Measurements from ENCODE around the gene GARRE1. TPM values are rescaled to one million over a fixed set of nuclear protein-coding genes. Genes with fewer than 3 reads are reported as not detected.

Gene GARRE1
- total and polyA plus RNA-seq, 2 of the 8 experiments (the other 6 are each of a cell fraction or from before 2014, with no cell fraction given): 16.4 to 23.1 TPM

DNA sequence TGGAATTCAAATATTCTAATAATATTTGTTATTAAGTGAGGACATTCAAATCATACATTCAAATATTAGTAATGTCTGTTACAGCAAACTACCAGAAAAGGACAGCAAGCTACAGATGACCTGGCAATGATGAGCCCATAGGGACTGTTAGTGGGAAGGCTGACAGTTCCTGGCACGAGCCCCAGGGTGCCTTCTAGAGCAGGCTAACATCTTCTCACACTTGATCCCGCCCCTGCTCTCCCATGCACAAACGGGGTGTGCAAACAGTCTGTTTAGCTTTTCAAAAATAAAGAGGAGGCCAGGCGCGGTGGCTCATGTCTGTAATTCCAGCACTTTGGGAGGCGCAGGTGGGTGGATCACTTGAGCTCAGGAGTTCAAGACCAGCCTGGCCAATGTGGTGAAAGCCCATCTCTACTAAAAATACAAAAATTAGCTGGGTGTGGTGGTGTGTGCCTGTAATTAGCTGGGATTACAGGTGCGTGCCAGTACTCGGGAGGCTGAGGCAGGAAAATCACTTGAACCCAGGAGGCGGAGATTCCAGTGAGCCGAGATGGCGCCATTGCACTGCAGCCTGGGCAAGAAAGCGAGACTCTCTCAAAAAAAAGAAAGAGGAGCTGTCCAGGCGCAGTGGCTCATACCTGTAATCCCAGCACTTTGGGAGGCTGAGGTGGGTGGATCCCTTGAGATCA lies 9.6 kb upstream of the GARRE1 start:
- Histone ChIP-seq H2BK12ac (ENCODE audit: low read depth, low read length) (no peak overlapping the region), H4K91ac (replicated peaks; ENCODE audit: insufficient read length, low read length) (no peak overlapping the region), H3K27ac (ENCODE audit: low read depth, low read length) (no peak overlapping the region), H3K4me1 (replicated peaks in 1 of 4; ENCODE audit: control insufficient read depth in 3 of 4, insufficient read depth in 4 of 4, low read length in 3 of 4) (peaks cover 0 to 3% (median 0%) of the 10 kb centered on the region in 4 experiments; a peak in 1 of 7 replicates), H4K8ac (ENCODE audit: extremely low read depth, insufficient read depth, low read length) (no peak overlapping the region), H3K79me1 (ENCODE audit: low read depth, low read length) (no peaks in the 10 kb centered on the region), H3K23me2 (ENCODE audit: low read depth, low read length) (no peaks in the 10 kb centered on the region), H2AFZ (ENCODE audit: low read length) (no peak overlapping the region), H3K9ac (replicated peaks in 1 of 4; ENCODE audit: extremely low read depth in 1 of 4, low read depth in 3 of 4, low read length in 3 of 4) (no peak overlapping the region), H3K56ac (replicated peaks; ENCODE audit: insufficient read length, low read depth, low read length) (no peak overlapping the region), H2AK5ac (ENCODE audit: low read depth, low read length) (no peak overlapping the region), H3K27me3 (replicated peaks in 1 of 4; ENCODE audit: control insufficient read depth in 3 of 4, extremely low read depth in 1 of 4, insufficient read depth in 3 of 4, low read length in 3 of 4) (no peaks in the 10 kb centered on the region), H3K18ac (ENCODE audit: extremely low read depth, low read length) (no peak overlapping the region), H3K79me2 (ENCODE audit: control insufficient read depth in 1 of 2, insufficient read depth in 2 of 2, low read length in 2 of 2) (no peaks in the 10 kb centered on the region), H3K4me2 (ENCODE audit: insufficient read depth in 1 of 2, low read depth in 2 of 2, low read length in 2 of 2) (no peak overlapping the region), H3K36me3 (ENCODE audit: control insufficient read depth in 2 of 4, insufficient read depth in 4 of 4, low read length in 3 of 4) (no peaks in the 10 kb centered on the region), H2BK5ac (ENCODE audit: low read depth, low read length) (no peak overlapping the region), H3K4me3 (ENCODE audit: extremely low read depth in 1 of 4, insufficient read depth in 2 of 4, low read depth in 3 of 4, low read length in 4 of 4) (no peak overlapping the region), H4K5ac (ENCODE audit: insufficient read length, low read depth, low read length) (no peak overlapping the region), H2BK15ac (ENCODE audit: low read length) (no peak overlapping the region), H3K14ac (ENCODE audit: insufficient read length) (no peak overlapping the region), H3K9me3 (ENCODE audit: insufficient read depth in 2 of 2, low read depth in 1 of 2, low read length in 1 of 2) (no peaks in the 10 kb centered on the region), H2BK120ac (replicated peaks; ENCODE audit: low read depth, low read length) (no peak overlapping the region), H4K20me1 (replicated peaks in 1 of 2; ENCODE audit: control insufficient read depth in 1 of 2, insufficient read depth in 2 of 2, low read length in 2 of 2) (no peaks in the 10 kb centered on the region), H3K4ac (replicated peaks; ENCODE audit: insufficient read length, low read depth, low read length) (no peak overlapping the region), H3K23ac (ENCODE audit: insufficient read length) (no peak overlapping the region), H2BK20ac (ENCODE audit: low read length) (no peak overlapping the region)
- 93% methylated on average over 13 of the region's 13 CpGs; no CpG with 5 or more reads in 1 of the 2 experiments for WGBS, 2 experiments (ENCODE audit: extremely low coverage in 1 of 2, insufficient coverage in 1 of 2, insufficient read length in 1 of 2, insufficient replicate concordance in 2 of 2, low coverage in 1 of 2, low lambda C conversion rate in 2 of 2, missing lambda C conversion rate in 1 of 2)
- FAIRE-seq (no peak), DNase-seq (ENCODE audit: low read depth in 1 of 2, low spot score in 2 of 2) (no peak)
- CTCF ChIA-PET (ENCODE audit: partially characterized antibody): interaction anchor here (0.8 to 2.1 kb wide), 9 partner anchors 22 to 126 kb away, joined by 3 to 12 read pairs (median 3); no protein-coding TSS in a partner anchor
- no peak for TF ChIP-seq SIRT6 (IDR thresholded peaks at IDR 0.05; ENCODE audit: low read length)
- no peak for TF ChIP-seq TBP (IDR thresholded peaks at IDR 0.05; ENCODE audit: low read depth, low read length)
- TF ChIP-seq, protein P1, sequence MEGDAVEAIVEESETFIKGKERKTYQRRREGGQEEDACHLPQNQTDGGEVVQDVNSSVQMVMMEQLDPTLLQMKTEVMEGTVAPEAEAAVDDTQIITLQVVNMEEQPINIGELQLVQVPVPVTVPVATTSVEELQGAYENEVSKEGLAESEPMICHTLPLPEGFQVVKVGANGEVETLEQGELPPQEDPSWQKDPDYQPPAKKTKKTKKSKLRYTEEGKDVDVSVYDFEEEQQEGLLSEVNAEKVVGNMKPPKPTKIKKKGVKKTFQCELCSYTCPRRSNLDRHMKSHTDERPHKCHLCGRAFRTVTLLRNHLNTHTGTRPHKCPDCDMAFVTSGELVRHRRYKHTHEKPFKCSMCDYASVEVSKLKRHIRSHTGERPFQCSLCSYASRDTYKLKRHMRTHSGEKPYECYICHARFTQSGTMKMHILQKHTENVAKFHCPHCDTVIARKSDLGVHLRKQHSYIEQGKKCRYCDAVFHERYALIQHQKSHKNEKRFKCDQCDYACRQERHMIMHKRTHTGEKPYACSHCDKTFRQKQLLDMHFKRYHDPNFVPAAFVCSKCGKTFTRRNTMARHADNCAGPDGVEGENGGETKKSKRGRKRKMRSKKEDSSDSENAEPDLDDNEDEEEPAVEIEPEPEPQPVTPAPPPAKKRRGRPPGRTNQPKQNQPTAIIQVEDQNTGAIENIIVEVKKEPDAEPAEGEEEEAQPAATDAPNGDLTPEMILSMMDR (IDR thresholded peaks at IDR 0.05; ENCODE audit: control extremely low read depth in 1 of 3, insufficient read depth in 1 of 3, low read depth in 1 of 3, low read length in 3 of 3): 0 out of 4 replicates have a peak, but pooled peaks of 1 of the 3 experiments have one; percentile 10
- POLR2A ChIA-PET (ENCODE audit: partially characterized antibody): interaction anchor here (1.0 to 1.5 kb wide), 3 partner anchors 9 to 72 kb away, joined by 3 to 5 read pairs (median 5); partner anchors contain the start of gene LSM14A

Measured in H1 (cell line).